Neural progenitor cell (in vitro differentiated cells): ENCODE data around the gene MID1. TPM values are rescaled to one million over a fixed set of nuclear protein-coding genes. Genes with fewer than 3 reads are reported as not detected.

Experiments used
- DNase-seq: peaks from one replicate; pipeline ENCODE4 v3.0.0-alpha.2; 2016; ENCODE audit warnings: low spot score
- H2AFZ ChIP-seq: fragments of 200-600 bp; sonication (generic); replicated peaks from 2 replicates; pipeline ENCODE4 v1.6.1; 2016; ENCODE audit warnings: antibody characterized with exemption
- H3F3A ChIP-seq: fragments of 200-600 bp; sonication (generic); 2 replicates; pipeline ENCODE4 v1.6.1; 2016; ENCODE audit warnings: antibody characterized with exemption, low read depth
- H3K27ac ChIP-seq: fragments of 200-600 bp; sonication (generic); 2 replicates; pipeline ENCODE4 v1.5.1; 2016; ENCODE audit warnings: mild to moderate bottlenecking
- H3K27me3 ChIP-seq: fragments of 200-600 bp; sonication (generic); 2 replicates; pipeline ENCODE4 v1.6.1; 2016; ENCODE audit warnings: mild to moderate bottlenecking, moderate library complexity
- H3K36me3 ChIP-seq: fragments of 200-600 bp; sonication (generic); 2 replicates; pipeline ENCODE4 v1.5.1; 2016
- H3K4me1 ChIP-seq: fragments of 200-600 bp; sonication (generic); 2 replicates; pipeline ENCODE4 v1.6.1; 2016; ENCODE audit warnings: mixed run types
- H3K4me2 ChIP-seq: fragments of 200-600 bp; sonication (generic); 2 replicates; pipeline ENCODE4 v1.6.1; 2016
- H3K4me3 ChIP-seq: fragments of 200-600 bp; sonication (generic); 2 replicates; pipeline ENCODE4 v1.5.1; 2016
- H3K79me2 ChIP-seq: fragments of 200-600 bp; sonication (generic); 2 replicates; pipeline ENCODE4 v1.6.1; 2016; ENCODE audit warnings: low read depth
- H3K9ac ChIP-seq: fragments of 200-600 bp; sonication (generic); 2 replicates; pipeline ENCODE4 v1.6.1; 2016
- H3K9me3 ChIP-seq: fragments of 200-600 bp; sonication (generic); 2 replicates; pipeline ENCODE4 v1.5.1; 2016; ENCODE audit warnings: low read depth
- H4K20me1 ChIP-seq: fragments of 200-600 bp; sonication (generic); 2 replicates; pipeline ENCODE4 v1.6.1; 2016; ENCODE audit warnings: low read depth
- H3K27ac Mint-ChIP-seq: 3 replicates; pipeline ENCODE4 v1.8.0; 2021; ENCODE audit warnings: mixed read lengths
- H3K27me3 Mint-ChIP-seq: 2 replicates; pipeline ENCODE4 v1.8.0; 2022; ENCODE audit warnings: low read depth, mild to moderate bottlenecking, inconsistent platforms, moderate library complexity, mixed read lengths; ENCODE audit not compliant: insufficient read depth
- H3K36me3 Mint-ChIP-seq: 3 replicates; pipeline ENCODE4 v1.8.0; 2021; ENCODE audit warnings: mixed read lengths
- H3K4me1 Mint-ChIP-seq: 3 replicates; pipeline ENCODE4 v1.8.0; 2021; ENCODE audit warnings: mixed read lengths
- H3K4me3 Mint-ChIP-seq: 3 replicates; pipeline ENCODE4 v1.8.0; 2021; ENCODE audit warnings: mild to moderate bottlenecking, moderate library complexity, mixed read lengths
- H3K9me3 Mint-ChIP-seq: 3 replicates; pipeline ENCODE4 v1.8.0; 2020; ENCODE audit warnings: mixed read lengths
- EZH2 ChIP-seq: fragments of 200-600 bp; sonication (generic); IDR thresholded peaks from 2 replicates; pipeline ENCODE4 v1.6.1; 2017; ENCODE audit warnings: antibody characterized with exemption, mild to moderate bottlenecking, moderate library complexity
- EZH2phosphoT487 ChIP-seq: fragments of 200-600 bp; sonication (generic); IDR thresholded peaks from 2 replicates; pipeline ENCODE4 v1.6.1; 2017; ENCODE audit warnings: antibody characterized with exemption
- total RNA-seq: library from RNA; depleted of rRNA; stranded (reverse); fragments of >200 nt; gene quantifications from 2 replicates; pipeline ENCODE4 v1.2.3, GENCODE V29; 2015; ENCODE audit warnings: low replicate concordance
- TF ChIP-seq, protein P1 (sequence below): fragments of 200-600 bp; sonication (generic); IDR thresholded peaks from 2 replicates; pipeline ENCODE4 v1.5.1; 2017; ENCODE audit warnings: antibody characterized with exemption, mild to moderate bottlenecking

The MID1 gene, protein sequence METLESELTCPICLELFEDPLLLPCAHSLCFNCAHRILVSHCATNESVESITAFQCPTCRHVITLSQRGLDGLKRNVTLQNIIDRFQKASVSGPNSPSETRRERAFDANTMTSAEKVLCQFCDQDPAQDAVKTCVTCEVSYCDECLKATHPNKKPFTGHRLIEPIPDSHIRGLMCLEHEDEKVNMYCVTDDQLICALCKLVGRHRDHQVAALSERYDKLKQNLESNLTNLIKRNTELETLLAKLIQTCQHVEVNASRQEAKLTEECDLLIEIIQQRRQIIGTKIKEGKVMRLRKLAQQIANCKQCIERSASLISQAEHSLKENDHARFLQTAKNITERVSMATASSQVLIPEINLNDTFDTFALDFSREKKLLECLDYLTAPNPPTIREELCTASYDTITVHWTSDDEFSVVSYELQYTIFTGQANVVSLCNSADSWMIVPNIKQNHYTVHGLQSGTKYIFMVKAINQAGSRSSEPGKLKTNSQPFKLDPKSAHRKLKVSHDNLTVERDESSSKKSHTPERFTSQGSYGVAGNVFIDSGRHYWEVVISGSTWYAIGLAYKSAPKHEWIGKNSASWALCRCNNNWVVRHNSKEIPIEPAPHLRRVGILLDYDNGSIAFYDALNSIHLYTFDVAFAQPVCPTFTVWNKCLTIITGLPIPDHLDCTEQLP
- 22.8 and 29.5 TPM in 2 replicates for total RNA-seq

DNA sequence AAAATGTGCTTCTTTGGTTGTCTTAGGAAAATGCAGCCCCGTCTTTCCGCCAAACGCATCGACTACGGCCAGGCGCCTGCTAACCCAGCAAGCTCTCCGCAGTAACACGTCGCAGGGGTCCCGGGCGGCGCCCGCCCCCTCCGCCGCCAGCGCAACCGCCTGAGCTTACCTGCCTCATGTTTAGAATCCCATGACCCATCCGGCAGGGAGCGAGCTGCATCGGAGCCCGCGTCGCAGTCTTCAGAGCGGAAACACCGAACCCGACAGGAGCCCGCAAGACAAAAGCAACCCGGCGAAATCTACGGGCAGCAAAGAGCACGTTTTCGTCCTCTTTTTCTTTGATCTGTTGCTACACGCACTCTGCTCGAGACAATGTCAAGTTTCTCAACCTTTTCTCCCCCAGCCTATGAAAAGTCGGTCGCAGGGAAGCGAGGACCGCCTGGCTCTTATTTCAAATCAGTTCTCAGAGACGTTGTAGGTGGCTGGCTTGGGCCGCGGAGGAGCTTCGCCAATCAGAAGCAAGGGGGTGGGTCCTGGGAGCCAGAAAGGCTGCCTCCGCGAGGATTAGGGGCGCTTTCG is at the start of gene MID1:
TSS of gene MID1 (minus strand) at position 465 of the 579 bp plus-strand sequence. CDS start 53,038 bp downstream, outside the sequence.
- H3K36me3 ChIP-seq = no peaks in the 10 kb centered on the region

DNA sequence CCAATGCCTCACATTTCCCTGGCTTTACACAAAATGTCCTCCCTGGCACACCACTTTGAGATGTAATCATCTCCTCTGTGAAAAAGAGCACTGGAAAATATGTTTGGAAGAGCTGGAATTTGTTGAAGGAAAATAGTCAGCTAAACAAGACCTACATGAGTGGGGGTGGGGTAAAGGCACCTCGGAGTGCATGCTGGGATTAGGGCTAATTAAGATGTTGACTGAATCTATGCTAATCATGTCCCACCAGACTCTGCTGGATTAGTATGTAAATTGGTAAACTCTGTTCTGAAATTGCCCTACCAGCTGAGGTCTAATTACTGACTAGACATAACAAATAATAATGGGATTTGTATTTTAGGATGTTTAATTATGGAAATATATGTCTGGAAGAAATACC is 46.8 kb upstream of the MID1 start:
- peaks cover 39% of the 10 kb centered on the region for H3K9me3 Mint-ChIP-seq
- peaks cover 52% of the 10 kb centered on the region for H3K36me3 Mint-ChIP-seq
- Histone ChIP-seq H3K4me3 (no peak overlapping the region), H3K9ac (no peak overlapping the region), H3K9me3 (no peaks in the 10 kb centered on the region), H3F3A (no peaks in the 10 kb centered on the region), H2AFZ (no peak overlapping the region), H3K27me3 (no peaks in the 10 kb centered on the region), H3K4me2 (no peak overlapping the region), H3K4me1 (peaks cover 14% of the 10 kb centered on the region), H3K27ac (no peak overlapping the region), H3K79me2 (no peaks in the 10 kb centered on the region), H4K20me1 (no peaks in the 10 kb centered on the region), H3K36me3 (no peaks in the 10 kb centered on the region)
- H3K27me3 Mint-ChIP-seq = no peaks in the 10 kb centered on the region
- DNase-seq = no peak
- H3K4me3 Mint-ChIP-seq = no peak overlapping the region
- peaks cover 9% of the 10 kb centered on the region for H3K4me1 Mint-ChIP-seq
- no peak overlapping the region for H3K27ac Mint-ChIP-seq
- TF ChIP-seq, protein P1, sequence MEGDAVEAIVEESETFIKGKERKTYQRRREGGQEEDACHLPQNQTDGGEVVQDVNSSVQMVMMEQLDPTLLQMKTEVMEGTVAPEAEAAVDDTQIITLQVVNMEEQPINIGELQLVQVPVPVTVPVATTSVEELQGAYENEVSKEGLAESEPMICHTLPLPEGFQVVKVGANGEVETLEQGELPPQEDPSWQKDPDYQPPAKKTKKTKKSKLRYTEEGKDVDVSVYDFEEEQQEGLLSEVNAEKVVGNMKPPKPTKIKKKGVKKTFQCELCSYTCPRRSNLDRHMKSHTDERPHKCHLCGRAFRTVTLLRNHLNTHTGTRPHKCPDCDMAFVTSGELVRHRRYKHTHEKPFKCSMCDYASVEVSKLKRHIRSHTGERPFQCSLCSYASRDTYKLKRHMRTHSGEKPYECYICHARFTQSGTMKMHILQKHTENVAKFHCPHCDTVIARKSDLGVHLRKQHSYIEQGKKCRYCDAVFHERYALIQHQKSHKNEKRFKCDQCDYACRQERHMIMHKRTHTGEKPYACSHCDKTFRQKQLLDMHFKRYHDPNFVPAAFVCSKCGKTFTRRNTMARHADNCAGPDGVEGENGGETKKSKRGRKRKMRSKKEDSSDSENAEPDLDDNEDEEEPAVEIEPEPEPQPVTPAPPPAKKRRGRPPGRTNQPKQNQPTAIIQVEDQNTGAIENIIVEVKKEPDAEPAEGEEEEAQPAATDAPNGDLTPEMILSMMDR = no peak
- TF ChIP-seq EZH2 (no peak), EZH2phosphoT487 (no peak)

More for the DNA sequence above, at the start of gene MID1:
- Mint-ChIP-seq H3K27ac (peak within 1 kb of the TSS; percentile 98), H3K27me3 (peaks cover 2% of the 10 kb centered on the region), H3K9me3 (peaks cover 2% of the 10 kb centered on the region), H3K36me3 (peaks cover 4% of the 10 kb centered on the region), H3K4me1 (peaks cover 53% of the 10 kb centered on the region), H3K4me3 (peak within 1 kb of the TSS; percentile 93)
- no peaks in the 10 kb centered on the region for H3K27me3 ChIP-seq
- H3K4me1 ChIP-seq = peaks cover 30% of the 10 kb centered on the region
- H3K9me3 ChIP-seq = no peaks in the 10 kb centered on the region
- H3K4me2 ChIP-seq = peak within 1 kb of the TSS; percentile 74
- H3K4me3 ChIP-seq = peak within 1 kb of the TSS; percentile 61
- peaks cover 45% of the 10 kb centered on the region for H3K79me2 ChIP-seq
- H3K9ac ChIP-seq = no peak within 1 kb of the TSS
- H3F3A ChIP-seq = peaks cover 26% of the 10 kb centered on the region
- TF ChIP-seq, protein P1 = no peak
- TF ChIP-seq EZH2phosphoT487 (no peak), EZH2 (no peak)
- H3K27ac ChIP-seq = peak within 1 kb of the TSS; percentile 42
- DNase-seq = peak; percentile 89
- peaks cover 7% of the 10 kb centered on the region for H4K20me1 ChIP-seq
- no peak within 1 kb of the TSS for H2AFZ ChIP-seq

DNA sequence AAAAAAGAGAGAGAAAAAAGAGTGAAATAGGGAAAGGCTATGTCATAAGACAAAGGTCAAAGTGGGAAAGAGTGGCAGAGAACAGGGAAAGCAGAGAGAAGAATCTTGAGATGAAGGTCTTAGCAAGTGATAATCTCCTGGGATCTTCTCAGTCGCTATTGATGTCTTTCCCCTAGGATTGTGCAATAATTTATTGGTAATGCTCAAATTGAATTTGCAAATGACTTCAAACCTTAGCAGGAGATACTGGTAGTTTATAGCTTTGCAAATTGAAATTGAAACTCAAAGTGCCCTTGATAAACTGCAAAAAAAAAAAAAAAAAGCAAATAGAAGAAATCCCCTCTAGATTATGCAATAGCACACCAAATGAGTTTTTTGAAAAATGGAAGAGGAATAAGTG is 45.7 kb upstream of the MID1 start:
- Histone ChIP-seq H3K9ac (no peak overlapping the region), H3K36me3 (no peaks in the 10 kb centered on the region), H3K9me3 (no peaks in the 10 kb centered on the region), H3K4me1 (peaks cover 14% of the 10 kb centered on the region), H3F3A (no peaks in the 10 kb centered on the region), H3K27ac (no peak overlapping the region), H4K20me1 (no peaks in the 10 kb centered on the region), H3K4me3 (no peak overlapping the region), H3K4me2 (no peak overlapping the region), H3K79me2 (no peaks in the 10 kb centered on the region), H2AFZ (no peak overlapping the region), H3K27me3 (no peaks in the 10 kb centered on the region)
- DNase-seq = no peak
- Mint-ChIP-seq H3K27ac (no peak overlapping the region), H3K4me3 (no peak overlapping the region), H3K4me1 (peaks cover 10% of the 10 kb centered on the region), H3K27me3 (no peaks in the 10 kb centered on the region), H3K36me3 (peaks cover 44% of the 10 kb centered on the region), H3K9me3 (peaks cover 35% of the 10 kb centered on the region)
- TF ChIP-seq, protein P1 = no peak
- no peak for TF ChIP-seq EZH2phosphoT487
- no peak for TF ChIP-seq EZH2
